GM18907 (cell line): ENCODE measurements around the gene CD1E.
"Not testable (repeated sequence)": the region's sequence is repeated elsewhere in the genome, so short reads cannot be mapped to it uniquely, and the experiment has no call there.

Experiments
- ATAC-seq: cut with Tn5 transposase; IDR thresholded peaks from one replicate; pipeline ENCODE4 v1.9.1; 2021; ENCODE audit warnings: mild to moderate bottlenecking, moderate library complexity; ENCODE audit not compliant: unreplicated experiment

CD1E gene

DNA sequence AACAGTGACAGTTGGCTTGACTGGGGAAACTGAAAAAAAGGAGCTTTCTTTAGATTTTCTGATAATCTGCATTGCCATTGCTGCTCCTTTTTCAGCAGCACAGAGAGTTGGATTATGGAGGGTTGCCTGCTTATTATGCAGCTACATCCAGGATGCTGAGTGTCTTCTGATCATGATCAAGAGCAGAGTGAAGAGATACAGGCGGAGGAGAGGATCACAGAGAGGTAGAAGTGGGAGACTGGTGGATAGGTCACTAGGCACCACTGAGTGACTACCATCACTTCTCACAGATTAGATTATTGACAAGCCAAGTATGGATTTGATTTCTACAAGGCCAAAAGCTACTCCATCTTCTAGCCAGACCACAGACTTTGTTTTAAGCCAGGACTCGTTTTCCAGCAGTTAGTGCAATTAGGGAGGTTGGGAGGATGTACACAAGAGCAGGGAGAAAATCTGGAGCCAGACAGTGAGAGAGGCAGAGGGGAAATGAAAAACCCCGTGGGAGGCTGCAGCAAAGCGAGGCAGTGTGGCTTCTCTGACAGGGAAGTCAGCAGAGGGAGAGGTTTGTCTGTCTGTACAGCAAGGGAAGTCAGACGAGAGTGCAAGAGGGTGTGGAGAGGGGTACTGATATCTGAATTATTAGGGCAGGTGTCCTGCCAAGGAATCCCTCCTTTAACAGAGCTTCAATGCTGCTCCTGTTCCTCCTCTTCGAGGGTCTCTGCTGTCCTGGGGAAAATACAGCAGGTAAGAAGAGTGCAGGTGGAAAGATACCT lies at the start of gene CD1E:
Gene CD1E (plus strand): TSS at position 592 of the 773 bp plus-strand sequence. CDS start 95 bp downstream, at position 687.
- ATAC-seq, result no peak

DNA sequence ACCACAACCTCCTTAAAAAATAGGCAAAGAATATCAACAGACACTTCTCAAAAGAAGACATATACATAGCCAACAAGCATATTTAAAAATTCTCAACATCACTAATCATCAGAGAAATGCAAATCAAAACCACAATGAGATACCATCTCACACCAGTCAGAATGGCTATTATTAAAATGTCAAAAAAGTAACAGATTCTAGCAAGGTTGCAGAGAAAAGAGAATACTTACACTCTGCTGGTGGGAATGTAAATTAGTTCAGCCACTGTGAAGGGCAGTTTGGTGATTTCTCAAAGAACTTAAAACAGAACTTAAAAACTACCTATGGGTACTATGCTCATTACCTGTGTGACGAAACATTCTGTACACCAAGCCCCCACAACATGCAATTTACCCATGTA lies 43.1 kb upstream of the CD1E start:
- ATAC-seq, result no peak

DNA sequence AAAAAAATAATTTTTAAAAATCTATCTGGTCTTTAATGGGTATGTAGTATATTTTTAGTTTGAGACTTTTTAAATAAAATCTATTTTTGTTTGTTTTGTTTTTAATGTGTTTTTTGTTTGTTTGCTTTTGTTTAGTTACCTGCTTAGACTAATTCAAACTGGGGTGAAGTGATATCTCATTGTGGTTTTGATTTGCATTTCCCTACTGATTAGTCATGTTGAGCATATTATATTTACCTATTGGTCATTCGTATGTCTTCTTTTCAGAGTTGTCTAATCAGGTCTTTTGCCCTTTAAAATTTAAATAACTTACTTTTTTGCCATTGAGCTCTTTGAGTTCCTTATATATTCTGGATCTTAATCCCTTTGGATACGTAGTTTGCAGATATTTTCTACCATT lies 42.6 kb upstream of the CD1E start:
- ATAC-seq, result no peak

DNA sequence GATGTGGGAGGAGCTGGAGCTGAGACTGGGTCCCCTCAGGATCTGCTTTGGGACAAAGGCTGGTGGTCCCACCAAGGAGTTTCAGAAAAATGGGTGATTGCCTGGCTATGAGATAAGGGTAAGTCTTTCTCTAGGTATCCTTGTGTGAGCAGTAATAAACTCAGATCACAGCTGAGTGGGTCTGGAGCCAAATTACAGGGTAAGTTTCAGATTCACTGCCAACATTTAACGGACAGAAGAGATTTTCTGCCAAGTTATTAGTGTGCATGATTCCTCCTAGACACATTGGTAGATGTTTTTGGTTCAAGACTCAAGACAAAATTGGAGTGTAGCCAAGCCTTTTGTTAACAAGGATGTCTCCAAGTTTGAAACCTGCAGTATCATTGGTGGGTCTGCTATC lies 29.8 kb upstream of the CD1E start:
- ATAC-seq, result no peak

DNA sequence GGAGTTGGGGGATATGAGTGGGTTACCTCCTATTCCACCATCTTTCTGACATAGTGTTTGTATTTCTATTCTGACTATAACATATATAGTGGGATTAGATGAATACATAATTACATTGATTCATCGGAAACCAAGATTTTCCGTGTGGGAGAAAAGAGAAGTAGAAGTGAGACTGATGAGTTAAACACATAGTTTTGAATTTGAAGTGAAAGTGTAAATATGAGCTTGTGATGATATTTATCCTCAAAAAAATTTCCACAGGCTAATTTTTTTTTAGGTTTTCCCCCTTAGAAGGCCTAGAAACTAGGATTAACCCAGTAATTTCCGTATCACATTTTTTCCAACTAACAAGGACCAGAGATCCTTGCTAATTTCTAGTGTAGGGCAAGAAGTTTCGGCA lies 29.3 kb upstream of the CD1E start:
- ATAC-seq, result no peak

DNA sequence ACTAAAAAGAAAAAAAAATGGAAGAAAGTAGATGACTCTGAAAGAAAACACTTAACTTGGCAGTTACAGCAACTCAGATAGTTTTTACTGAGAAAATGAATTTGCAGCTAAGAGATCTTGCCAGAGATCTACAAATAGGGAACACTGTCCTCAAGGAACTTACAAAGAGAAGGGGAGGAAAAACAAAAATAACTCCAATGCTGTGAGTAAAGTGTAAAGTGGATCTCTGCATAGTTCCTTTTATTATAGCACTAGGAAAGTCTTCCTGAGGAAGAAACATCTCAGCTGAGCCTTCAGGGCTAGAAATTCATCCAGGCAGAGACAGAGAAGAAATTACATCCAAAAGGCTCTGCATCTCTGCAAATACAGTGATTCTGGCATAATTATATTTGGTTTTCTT lies 26.2 kb upstream of the CD1E start:
- ATAC-seq, result no peak

DNA sequence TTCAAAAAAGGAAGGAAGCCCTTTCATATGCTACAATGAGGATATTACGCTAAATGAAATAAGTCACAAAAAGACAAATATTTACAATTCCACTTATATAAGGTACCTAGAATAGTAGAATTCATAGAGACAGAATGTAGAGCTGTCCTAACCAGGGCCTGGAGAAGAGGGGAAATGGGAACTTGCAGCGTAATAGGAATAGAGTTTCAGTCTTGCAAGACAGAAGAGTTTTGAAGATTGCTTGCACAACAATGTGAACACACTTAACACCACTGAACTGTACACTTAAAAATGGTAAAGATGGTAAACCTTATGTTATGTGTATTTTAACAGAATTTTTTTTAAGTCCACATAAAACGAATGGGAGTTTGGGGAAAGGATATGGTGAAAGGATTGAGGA lies 25.3 kb upstream of the CD1E start:
- ATAC-seq, result no peak

DNA sequence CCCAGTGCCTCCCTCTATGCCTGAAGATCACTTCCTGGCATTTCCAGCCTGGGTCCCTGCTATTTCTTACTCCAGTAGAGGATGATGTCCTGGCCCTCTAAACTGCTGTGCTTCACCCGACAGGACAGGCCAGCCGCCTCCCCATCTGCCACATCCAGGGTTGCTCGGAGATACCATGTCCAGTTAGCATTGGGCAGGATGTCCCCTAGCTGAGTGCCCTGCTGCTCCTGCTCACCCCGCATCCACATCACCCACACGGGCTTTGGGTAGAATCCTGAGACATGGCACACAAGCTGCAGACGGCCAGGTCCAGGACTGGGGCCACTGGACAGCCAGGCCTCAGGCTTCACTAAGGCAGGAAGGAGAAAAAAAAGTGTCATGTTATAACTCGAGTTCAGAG lies 24.4 kb upstream of the CD1E start:
- ATAC-seq, result no peak

DNA sequence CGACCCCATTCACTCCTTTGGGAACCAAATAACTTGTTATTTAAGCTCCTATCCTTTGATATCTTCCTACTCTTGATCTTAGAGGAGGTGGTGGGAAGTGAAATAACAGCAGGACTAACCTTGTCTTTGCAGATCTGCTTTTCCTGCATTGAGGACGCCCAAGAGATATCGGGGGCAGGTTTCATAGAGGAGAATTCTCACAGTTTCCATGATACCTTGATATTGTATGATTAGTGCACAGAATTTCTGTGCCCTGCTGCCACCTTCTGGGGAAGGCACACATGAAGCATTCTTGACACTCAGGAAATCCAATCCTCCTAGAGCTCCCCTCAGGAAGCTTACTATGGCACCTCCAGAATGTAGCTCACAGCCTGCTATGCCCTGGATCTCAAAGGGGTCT lies 24.0 kb upstream of the CD1E start:
- ATAC-seq, result no peak

DNA sequence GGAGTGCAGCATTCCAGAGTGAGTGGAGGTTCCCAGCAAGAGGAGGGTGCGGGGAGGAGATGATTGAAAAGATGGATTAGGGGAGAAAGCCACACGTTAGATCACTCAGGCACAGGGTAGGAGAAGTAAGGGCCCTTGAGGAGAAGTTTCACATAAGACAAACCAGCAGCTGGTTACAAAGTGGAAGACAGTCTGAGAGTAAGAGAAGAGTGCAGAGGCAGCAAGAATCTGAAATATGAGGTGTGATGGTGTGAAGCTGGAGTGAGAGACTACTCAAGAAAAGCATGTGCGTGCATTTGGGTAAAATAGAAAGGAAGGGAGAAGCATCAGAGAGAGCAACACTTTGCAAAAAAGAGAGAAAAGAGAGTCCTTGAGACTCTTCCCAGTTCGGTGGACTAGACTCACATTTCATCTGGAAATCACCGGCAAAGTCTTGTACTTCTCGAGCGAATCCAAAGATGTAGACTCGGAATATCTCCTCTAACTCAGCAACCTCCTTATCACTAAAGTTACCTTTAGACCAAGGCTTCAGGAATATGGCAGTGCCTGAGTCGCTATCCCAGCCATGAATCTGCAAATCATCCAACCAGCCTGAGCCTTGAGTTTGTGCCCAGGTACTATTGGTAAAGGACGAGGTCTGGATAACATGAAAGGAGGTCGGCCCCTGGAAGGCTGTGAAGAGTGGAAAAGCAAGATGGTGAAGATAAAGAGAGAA lies 23.1 kb upstream of the CD1E start:
- no peak for ATAC-seq

DNA sequence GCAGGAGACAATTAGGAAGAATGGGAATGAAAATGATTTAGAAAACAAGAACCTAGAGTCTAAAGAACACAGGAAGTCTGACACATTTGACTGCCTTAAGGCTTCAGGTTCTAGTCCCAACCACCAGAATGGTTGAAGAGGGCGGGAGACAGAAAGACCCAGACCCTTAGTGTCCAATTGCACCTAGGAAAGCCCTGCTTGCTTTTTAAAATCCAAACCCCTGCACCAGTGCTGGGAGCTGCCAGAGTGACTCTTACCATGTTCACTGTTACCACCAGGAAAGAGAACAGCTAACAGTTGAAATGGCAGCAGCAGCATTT lies 22.6 kb upstream of the CD1E start:
- ATAC-seq, result no peak

DNA sequence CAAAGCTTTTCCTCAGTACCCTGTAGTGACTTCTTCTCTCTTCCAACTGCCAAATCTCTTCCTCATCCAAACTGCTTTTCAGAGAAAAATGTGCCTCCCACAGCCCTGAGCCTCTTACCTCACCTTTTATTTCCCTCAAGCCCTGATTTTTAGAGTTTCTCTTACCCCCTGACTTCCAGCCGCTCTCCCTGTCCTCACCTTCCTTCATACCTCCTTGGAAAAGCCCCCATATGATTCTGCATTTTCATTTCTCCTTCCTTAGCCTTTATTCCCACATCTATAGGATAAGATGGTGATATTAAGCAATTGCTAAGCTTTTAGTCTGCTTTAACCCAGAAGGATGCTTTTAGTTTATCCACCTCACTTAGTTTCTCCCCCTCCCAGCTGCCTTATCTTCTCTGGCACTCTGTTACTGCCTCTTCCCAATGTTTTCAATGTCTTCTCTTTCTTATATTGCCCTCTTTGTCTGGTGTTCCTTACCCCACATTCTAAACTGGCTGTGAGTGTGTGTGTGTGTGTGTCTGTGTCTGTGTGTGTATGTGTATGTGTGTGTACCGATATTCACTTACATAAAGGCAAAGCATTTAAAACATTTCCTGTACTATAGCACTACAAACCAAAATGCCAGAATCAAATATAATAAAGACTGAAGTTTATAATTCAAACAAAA lies 22.1 kb upstream of the CD1E start, which contains the start of gene CD1B:
Gene CD1B (minus strand): TSS at position 51 of the 670 bp plus-strand sequence. CDS start 108 bp downstream, outside the sequence.
- ATAC-seq, result no peak

DNA sequence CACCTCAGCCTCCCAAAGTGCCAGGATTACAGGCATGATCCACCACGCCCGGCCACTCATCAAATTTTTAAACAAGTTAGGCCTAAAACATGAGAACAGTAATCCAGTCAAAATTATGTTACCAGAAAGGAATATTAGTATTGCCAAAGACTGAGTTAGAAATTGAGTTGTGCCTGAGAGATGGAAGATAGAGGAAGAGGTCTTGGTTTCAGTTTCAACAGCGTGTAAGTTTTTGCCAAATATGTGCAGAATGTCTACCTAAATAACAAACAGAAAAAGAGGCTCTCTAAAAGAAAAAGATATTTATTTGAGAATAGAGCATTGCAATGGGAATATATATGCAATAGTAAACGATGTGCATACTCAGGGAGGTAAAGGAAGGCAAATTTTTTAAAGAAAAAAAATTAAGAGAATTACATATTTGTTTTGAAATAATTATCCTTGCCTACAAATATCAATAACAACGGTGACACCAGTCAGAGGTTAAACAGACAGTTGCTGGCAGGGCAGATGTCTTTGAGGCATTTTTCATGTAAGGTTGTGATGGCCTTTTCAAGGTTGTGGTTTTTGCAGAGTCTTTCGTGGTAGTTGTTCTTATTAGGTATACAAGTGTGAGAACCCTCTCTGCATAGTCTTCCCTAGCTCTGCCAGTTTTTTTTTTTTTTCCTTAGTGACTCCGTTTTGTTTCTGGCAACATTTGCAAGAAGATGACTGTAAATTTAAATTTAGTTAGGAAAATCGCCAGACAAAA lies 20.1 kb upstream of the CD1E start:
- ATAC-seq, result no peak

DNA sequence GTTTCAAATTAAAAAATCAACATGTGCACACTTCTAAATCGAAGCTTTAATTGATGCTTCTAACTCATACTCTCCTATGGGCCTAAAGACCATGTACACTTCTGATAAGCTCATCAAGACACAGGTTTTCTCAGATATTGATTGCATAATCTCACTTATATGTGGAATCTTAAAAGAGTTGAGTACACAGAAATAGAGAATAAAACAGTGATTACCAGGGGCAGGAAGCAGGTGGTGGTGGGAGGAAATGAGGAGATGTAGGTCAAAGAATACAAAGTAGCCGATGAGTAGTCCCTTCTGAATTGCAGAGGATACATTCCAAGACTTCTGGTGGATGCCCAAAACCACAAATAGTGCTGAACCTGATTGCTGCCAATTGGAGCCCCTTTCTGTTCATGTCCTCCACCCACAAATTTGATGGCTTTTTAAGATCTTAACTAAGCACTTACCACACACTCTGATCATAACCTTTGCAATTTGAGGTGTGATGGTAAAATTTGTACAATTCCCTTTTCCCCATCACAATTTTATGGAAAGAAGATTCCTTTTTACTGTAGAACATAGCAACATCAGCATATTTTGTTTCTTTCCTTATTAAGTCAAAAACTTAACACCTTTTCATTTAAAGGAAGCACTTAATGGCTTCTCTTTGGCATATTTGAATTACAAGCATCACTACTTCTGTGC lies 19.0 kb upstream of the CD1E start:
- no peak for ATAC-seq

DNA sequence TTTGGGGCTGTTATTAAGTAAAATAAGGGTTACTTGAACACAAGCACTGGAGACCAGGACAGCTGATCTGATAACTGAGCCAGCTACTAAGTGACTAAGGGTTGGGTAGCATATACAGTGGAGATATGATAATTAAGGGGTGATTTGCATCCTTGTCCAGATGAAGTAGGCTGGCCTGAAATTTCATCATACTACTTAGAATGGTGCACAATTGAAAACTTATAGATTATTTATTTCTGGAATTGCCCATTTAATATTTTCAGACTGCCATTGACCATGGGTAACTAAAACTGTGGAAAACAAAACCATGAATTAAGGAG lies 18.5 kb upstream of the CD1E start:
- no peak for ATAC-seq

DNA sequence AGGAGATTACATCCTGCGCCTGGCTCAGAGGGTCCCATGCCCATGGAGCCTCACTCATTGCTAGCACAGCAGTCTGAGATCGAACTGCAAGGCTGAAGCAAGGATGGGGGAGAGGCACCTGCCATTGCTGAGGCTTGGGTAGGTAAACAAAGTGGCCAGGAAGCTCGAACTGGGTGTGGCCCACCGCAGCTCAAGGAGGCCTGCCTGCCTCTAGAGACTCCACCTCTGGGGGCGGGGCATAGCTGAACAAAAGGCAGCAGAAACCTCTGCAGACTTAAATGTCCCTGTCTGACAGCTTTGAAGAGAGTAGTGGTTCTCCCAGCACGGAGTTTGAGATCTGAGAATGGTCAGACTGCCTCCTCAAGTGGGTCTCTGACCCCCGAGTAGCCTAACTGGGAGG lies 17.3 kb upstream of the CD1E start:
- not testable (repeated sequence) for ATAC-seq

DNA sequence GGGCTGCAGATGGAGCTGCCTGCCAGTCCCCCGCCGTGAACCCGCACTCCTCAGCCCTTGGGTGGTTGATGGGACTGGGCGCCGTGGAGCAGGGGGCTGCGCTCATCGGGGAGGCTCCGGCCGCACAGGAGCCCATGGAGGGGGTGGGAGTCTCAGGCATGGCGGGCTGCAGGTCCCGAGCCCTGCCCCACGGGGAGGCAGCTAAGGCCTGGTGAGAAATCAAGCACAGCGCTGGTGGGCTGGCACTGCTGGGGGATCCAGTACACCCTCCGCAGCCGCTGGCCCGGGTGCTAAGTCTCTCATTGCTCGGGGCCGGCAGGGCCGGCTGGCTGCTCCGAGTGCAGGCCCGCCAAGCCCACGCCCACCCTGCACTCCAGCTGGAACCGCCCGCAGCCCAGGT lies 4.7 kb upstream of the CD1E start:
- ATAC-seq, result not testable (repeated sequence)

DNA sequence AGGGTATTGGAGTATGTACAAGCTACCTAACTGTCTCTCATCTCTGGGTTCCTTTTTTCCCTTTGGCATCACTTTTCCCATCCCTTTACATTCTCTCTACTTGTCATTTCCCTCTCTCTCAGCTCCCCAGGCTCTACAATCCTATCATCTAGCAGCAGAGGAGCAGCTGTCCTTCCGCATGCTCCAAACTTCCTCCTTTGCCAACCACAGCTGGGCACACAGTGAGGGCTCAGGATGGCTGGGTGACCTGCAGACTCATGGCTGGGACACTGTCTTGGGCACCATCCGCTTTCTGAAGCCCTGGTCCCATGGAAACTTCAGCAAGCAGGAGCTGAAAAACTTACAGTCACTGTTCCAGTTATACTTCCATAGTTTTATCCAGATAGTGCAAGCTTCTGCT lies 561 bp downstream of the CD1E start:
- no peak for ATAC-seq

DNA sequence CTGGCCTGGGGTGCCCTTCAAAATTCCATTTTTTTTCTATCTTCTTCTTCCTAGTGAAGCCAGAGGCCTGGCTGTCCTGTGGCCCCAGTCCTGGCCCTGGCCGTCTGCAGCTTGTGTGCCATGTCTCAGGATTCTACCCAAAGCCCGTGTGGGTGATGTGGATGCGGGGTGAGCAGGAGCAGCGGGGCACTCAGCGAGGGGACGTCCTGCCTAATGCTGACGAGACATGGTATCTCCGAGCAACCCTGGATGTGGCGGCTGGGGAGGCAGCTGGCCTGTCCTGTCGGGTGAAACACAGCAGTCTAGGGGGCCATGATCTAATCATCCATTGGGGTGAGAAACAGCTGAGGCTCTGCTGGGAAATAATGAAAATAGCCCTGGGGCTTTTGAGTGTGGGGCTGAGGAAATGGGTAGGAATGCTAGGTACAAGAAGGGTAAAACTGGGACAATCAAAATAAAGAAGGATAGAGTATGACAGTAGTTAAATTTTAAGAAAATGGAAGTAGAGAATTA lies 2.1 kb downstream of the CD1E start:
- no peak for ATAC-seq

DNA sequence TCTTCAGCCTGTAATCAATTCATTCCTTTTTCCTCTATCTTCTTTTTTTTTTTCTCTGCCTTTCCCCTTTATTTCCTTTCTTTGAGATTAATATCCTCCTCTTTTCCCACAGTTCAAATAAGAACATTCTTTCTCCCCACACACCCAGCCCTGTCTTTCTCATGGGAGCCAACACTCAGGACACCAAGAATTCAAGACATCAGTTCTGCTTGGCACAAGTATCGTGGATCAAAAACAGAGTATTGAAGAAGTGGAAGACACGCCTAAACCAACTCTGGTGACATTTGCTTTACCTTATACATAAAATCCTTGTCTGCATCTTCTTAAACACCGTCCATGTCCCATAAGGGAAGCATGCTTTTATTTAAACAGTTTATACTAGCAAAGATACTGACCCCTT lies 2.9 kb downstream of the CD1E start:
- ATAC-seq, result no peak

DNA sequence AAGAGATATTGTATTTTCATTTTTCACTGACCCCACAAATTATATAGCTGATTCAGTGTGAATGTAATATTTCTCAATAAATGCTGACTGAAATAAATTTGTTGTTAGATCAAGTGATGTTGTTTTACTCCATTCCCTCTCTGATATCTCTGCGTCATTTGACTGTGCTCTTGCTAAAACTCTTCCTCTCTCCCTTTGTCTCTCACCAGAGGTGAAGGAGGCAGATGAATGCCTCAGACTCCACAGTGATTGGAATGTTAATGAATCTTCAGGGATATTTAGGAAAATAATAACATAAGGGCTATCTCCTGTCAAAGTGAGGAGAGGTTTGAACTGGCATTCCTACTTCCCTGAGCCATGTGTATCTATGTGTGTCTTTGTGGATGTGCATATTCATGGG lies 3.7 kb downstream of the CD1E start:
- no peak for ATAC-seq
